Calu3 (cell line): ENCODE results near the gene CCDC91. TPM values are rescaled to one million over a fixed set of nuclear protein-coding genes. Genes with fewer than 3 reads are reported as not detected.

Source experiments
- BruUV-seq: library from RNA; stranded (reverse); fragments of 400-500 nt; replicated peaks from 2 replicates; lab custom pipeline; 2021; lab: Mats Ljungman, UMichigan
- CTCF ChIA-PET: fragments of 300-600 bp; sonication (Branson Sonifier 250); formaldehyde crosslinking; loops from one replicate; lab custom pipeline; 2022; ENCODE audit warnings: antibody characterized with exemption; lab: Charles Lee
- DNase-seq: peaks from one replicate; pipeline ENCODE4 v3.0.0; 2022
- H3K27ac Mint-ChIP-seq: one replicate; pipeline ENCODE4 v1.8.0; 2022; ENCODE audit warnings: mixed read lengths; ENCODE audit not compliant: unreplicated experiment
- H3K27me3 Mint-ChIP-seq: one replicate; pipeline ENCODE4 v1.8.0; 2022; ENCODE audit warnings: mixed read lengths; ENCODE audit not compliant: unreplicated experiment
- H3K36me3 Mint-ChIP-seq: one replicate; pipeline ENCODE4 v1.8.0; 2022; ENCODE audit warnings: mild to moderate bottlenecking, moderate library complexity, mixed read lengths; ENCODE audit not compliant: insufficient read depth, unreplicated experiment
- H3K4me1 Mint-ChIP-seq: one replicate; pipeline ENCODE4 v1.8.0; 2022; ENCODE audit warnings: mild to moderate bottlenecking, low read depth, mixed read lengths; ENCODE audit not compliant: unreplicated experiment
- H3K4me3 Mint-ChIP-seq: one replicate; pipeline ENCODE4 v1.8.0; 2022; ENCODE audit warnings: mild to moderate bottlenecking, low read depth, moderate library complexity, mixed read lengths; ENCODE audit not compliant: unreplicated experiment
- H3K9me3 Mint-ChIP-seq: one replicate; pipeline ENCODE4 v1.8.0; 2022; ENCODE audit warnings: low read depth, mixed read lengths; ENCODE audit not compliant: unreplicated experiment
- CTCF ChIP-seq: fragments of 200-600 bp; IDR thresholded peaks from one replicate; pipeline ENCODE4 v1.8.0; 2022; ENCODE audit warnings: antibody characterized with exemption; ENCODE audit not compliant: unreplicated experiment
- intact Hi-C: fragments of 100-400 bp; cut with micrococcal nuclease; formaldehyde crosslinking; loops from one replicate; pipeline ENCODE4 v1.10.0; 2022; ENCODE audit not compliant: unreplicated experiment
- total RNA-seq: library from RNA; stranded (reverse); gene quantifications from 2 replicates; pipeline ENCODE4 v1.2.3, GENCODE V29; 2022

The CCDC91 gene
- total RNA-seq, 1 experiment from 2014 or later: 25.6 TPM

DNA sequence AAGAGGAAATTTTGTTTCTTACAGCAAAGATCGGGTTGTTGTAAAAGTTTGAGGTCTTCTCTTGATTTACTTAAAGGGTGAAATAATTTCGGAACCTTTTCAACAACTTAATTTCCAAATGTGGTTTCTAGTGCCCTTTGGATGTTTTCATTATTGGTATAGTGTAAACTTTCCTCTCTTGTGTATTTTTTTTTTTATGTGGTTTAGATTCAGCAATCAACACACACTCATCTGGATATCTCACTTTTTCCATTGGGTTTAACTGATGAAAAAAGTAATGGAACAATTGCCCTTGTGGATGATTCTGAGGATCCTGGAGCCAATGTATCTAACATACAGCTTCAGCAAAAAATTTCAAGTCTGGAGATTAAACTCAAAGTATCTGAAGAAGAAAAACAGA lies 116.3 kb downstream of the CCDC91 start:
- no TSS peak for BruUV-seq
- no peak overlapping the region for H3K4me3 Mint-ChIP-seq
- TF ChIP-seq CTCF: no peak
- H3K4me1 Mint-ChIP-seq: no peaks in the 10 kb centered on the region
- H3K36me3 Mint-ChIP-seq: no peaks in the 10 kb centered on the region
- CTCF ChIA-PET: no interaction called here
- H3K9me3 Mint-ChIP-seq: no peaks in the 10 kb centered on the region
- no peak for DNase-seq
- intact Hi-C loops: no loop called here
- no peaks in the 10 kb centered on the region for H3K27me3 Mint-ChIP-seq
- H3K27ac Mint-ChIP-seq: no peak overlapping the region

DNA sequence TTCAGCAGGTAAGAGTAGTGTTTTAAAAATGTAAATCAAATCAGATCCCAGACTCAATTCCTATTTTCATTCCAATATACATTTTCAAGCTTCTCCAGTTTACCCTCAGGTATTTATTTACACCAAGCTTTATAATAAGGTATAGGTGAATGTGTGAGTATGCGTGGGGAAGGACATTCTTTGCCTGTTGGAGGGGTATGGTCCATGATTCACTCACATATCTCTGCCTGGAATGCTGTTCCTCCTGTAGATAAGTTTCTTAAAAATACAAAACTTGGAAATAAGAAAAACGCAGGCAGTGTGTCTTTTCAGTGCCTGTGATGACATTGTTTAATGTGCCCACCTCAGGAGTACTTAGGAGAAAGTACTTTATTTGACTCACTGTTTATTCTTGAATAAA lies 118.6 kb downstream of the CCDC91 start:
- Mint-ChIP-seq H3K4me1 (no peaks in the 10 kb centered on the region), H3K36me3 (no peaks in the 10 kb centered on the region), H3K27me3 (no peaks in the 10 kb centered on the region), H3K9me3 (no peaks in the 10 kb centered on the region), H3K4me3 (no peak overlapping the region), H3K27ac (no peak overlapping the region)
- TF ChIP-seq CTCF: no peak
- BruUV-seq: no TSS peak
- CTCF ChIA-PET: no interaction called here
- DNase-seq: no peak
- intact Hi-C loops: no loop called here

GRCh38 chr12:28313631-28314030 lies 123.4 kb downstream of the CCDC91 start:
- CTCF ChIA-PET: no interaction called here
- no peaks in the 10 kb centered on the region for H3K36me3 Mint-ChIP-seq
- no peak overlapping the region for H3K27ac Mint-ChIP-seq
- peak; percentile 1 for DNase-seq
- no TSS peak for BruUV-seq
- H3K4me3 Mint-ChIP-seq: no peak overlapping the region
- H3K27me3 Mint-ChIP-seq: no peaks in the 10 kb centered on the region
- H3K9me3 Mint-ChIP-seq: peaks cover 4% of the 10 kb centered on the region
- TF ChIP-seq CTCF: no peak
- intact Hi-C loops: no loop called here
- no peaks in the 10 kb centered on the region for H3K4me1 Mint-ChIP-seq

DNA sequence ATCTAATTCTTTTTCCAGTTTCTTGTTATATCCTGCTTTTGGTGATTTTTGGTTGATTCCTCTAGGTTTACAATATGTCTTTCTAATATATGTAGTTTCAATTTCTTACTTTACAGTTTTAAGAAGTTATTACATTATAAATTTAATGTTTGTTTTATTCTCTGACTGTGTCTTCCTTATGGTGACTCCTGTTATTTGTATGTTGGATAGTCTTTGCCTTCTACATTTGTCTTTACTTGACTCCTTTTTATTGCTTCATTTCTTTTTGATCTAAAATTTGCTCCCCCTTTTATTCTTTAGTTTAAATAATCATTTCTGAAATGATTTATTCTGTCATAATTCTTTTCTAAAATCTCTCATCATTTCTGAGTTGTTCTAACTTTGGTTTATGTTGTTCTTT lies 125.8 kb downstream of the CCDC91 start:
- Mint-ChIP-seq H3K27ac (no peak overlapping the region), H3K4me3 (no peak overlapping the region), H3K9me3 (peaks cover 4% of the 10 kb centered on the region), H3K36me3 (no peaks in the 10 kb centered on the region), H3K4me1 (no peaks in the 10 kb centered on the region), H3K27me3 (no peaks in the 10 kb centered on the region)
- BruUV-seq: no TSS peak
- no peak for DNase-seq
- no peak for TF ChIP-seq CTCF
- CTCF ChIA-PET: no interaction called here
- intact Hi-C loops: no loop called here
